ENCODE results near the gene KRT27. TPM values are rescaled to one million over a fixed set of nuclear protein-coding genes. Genes with fewer than 3 reads are reported as not detected.
A peak's percentile ranks its signal among the peaks of the same experiment; 100 is the strongest.

The KRT27 gene
- total RNA-seq, result not detected

GRCh38 chr17:40782450-40782849, at the start of gene KRT27:
TSS of gene KRT27 (minus strand) at chr17:40782550. CDS start at chr17:40782493, 57 bp downstream.
- Mint-ChIP-seq H3K36me3 (no peaks in the 10 kb centered on the region), H3K27me3 (peaks cover 26% of the 10 kb centered on the region), H3K27ac (no peak within 1 kb of the TSS), H3K4me1 (ENCODE audit: low read depth) (no peaks in the 10 kb centered on the region), H3K4me3 (no peak within 1 kb of the TSS), H3K9me3 (no peaks in the 10 kb centered on the region)
- intact Hi-C loops (cut with micrococcal nuclease), result no loop called here
- CTCF ChIA-PET, result no interaction called here
- DNase-seq, result no peak
- POLR2A ChIA-PET, result no interaction called here

- no peak for DNase-seq
- Mint-ChIP-seq H3K9me3 (no peaks in the 10 kb centered on the region), H3K36me3 (no peaks in the 10 kb centered on the region), H3K27me3 (peaks cover 2% of the 10 kb centered on the region), H3K4me3 (no peak overlapping the region), H3K4me1 (ENCODE audit: low read depth) (peaks cover 12% of the 10 kb centered on the region), H3K27ac (no peak overlapping the region)
- CTCF ChIA-PET, result interaction anchor here (2.1 kb wide), 1 partner anchor 833 kb away, joined by 7 read pairs; no protein-coding TSS in a partner anchor
- POLR2A ChIA-PET, result no interaction called here
- intact Hi-C loops (cut with micrococcal nuclease), result no loop called here
Observed at GRCh38 chr17:40830085-40830776, 47.9 kb upstream of the KRT27 start.

- Mint-ChIP-seq H3K4me3 (no peak overlapping the region), H3K4me1 (ENCODE audit: low read depth) (peaks cover 12% of the 10 kb centered on the region), H3K36me3 (no peaks in the 10 kb centered on the region), H3K9me3 (no peaks in the 10 kb centered on the region), H3K27me3 (peaks cover 2% of the 10 kb centered on the region), H3K27ac (no peak overlapping the region)
- POLR2A ChIA-PET, result interaction anchor here (1.0 kb wide), 1 partner anchor 9 kb away, joined by 5 read pairs; no protein-coding TSS in a partner anchor
- CTCF ChIA-PET, result interaction anchor here (0.6 kb wide), 1 partner anchor 10 kb away, joined by 3 read pairs; no protein-coding TSS in a partner anchor
- intact Hi-C loops (cut with micrococcal nuclease), result no loop called here
- no peak for DNase-seq
Observed at GRCh38 chr17:40828454-40829044, 46.2 kb upstream of the KRT27 start.

- peak; percentile 11 for DNase-seq
- intact Hi-C loops (cut with micrococcal nuclease), result no loop called here
- Mint-ChIP-seq H3K27me3 (peaks cover 2% of the 10 kb centered on the region), H3K4me3 (peak overlapping the region; percentile 45), H3K4me1 (ENCODE audit: low read depth) (peaks cover 10% of the 10 kb centered on the region), H3K27ac (peak overlapping the region; percentile 64), H3K36me3 (no peaks in the 10 kb centered on the region), H3K9me3 (no peaks in the 10 kb centered on the region)
- ChIA-PET CTCF (no interaction called here), POLR2A (interaction anchor here (1.0 kb wide), 1 partner anchor 9 kb away, joined by 5 read pairs; no protein-coding TSS in a partner anchor)
Observed at GRCh38 chr17:40827746-40828453, 45.5 kb upstream of the KRT27 start.

- Mint-ChIP-seq H3K27ac (no peak overlapping the region), H3K4me1 (ENCODE audit: low read depth) (peaks cover 10% of the 10 kb centered on the region), H3K4me3 (no peak overlapping the region), H3K36me3 (peaks cover 4% of the 10 kb centered on the region), H3K27me3 (peaks cover 6% of the 10 kb centered on the region), H3K9me3 (no peaks in the 10 kb centered on the region)
- intact Hi-C loops (cut with micrococcal nuclease), result no loop called here
- CTCF ChIA-PET, result interaction anchor here (0.6 to 1.2 kb wide), 2 partner anchors 19 to 497 kb away, joined by 3 read pairs; no protein-coding TSS in a partner anchor
- POLR2A ChIA-PET, result no interaction called here
- DNase-seq, result no peak
Observed at GRCh38 chr17:40825599-40825998, 43.2 kb upstream of the KRT27 start.

- ChIA-PET CTCF (interaction anchor here (1.2 kb wide), 1 partner anchor 18 kb away, joined by 3 read pairs; no protein-coding TSS in a partner anchor), POLR2A (no interaction called here)
- Mint-ChIP-seq H3K4me1 (ENCODE audit: low read depth) (peaks cover 21% of the 10 kb centered on the region), H3K27me3 (peaks cover 6% of the 10 kb centered on the region), H3K9me3 (no peaks in the 10 kb centered on the region), H3K4me3 (no peak overlapping the region), H3K27ac (no peak overlapping the region), H3K36me3 (peaks cover 6% of the 10 kb centered on the region)
- no peak for DNase-seq
- intact Hi-C loops (cut with micrococcal nuclease), result no loop called here
Observed at GRCh38 chr17:40824015-40824832, 41.9 kb upstream of the KRT27 start.

GRCh38 chr17:40822132-40822812, 39.9 kb upstream of the KRT27 start, which contains the start of gene KRT10:
TSS of gene KRT10 (minus strand) at chr17:40822614. CDS start at chr17:40822585, 29 bp downstream.
- no peak within 1 kb of the TSS for H3K27ac Mint-ChIP-seq
- peaks cover 6% of the 10 kb centered on the region for H3K27me3 Mint-ChIP-seq
- H3K4me3 Mint-ChIP-seq, result no peak within 1 kb of the TSS
- H3K4me1 Mint-ChIP-seq (ENCODE audit: low read depth), result peaks cover 15% of the 10 kb centered on the region
- no peaks in the 10 kb centered on the region for H3K9me3 Mint-ChIP-seq
- peaks cover 15% of the 10 kb centered on the region for H3K36me3 Mint-ChIP-seq
- CTCF ChIA-PET, result interaction anchor here (0.6 kb wide), 1 partner anchor 33 kb away, joined by 4 read pairs; no protein-coding TSS in a partner anchor
- intact Hi-C loops (cut with micrococcal nuclease), result no loop called here
- POLR2A ChIA-PET, result no interaction called here
- DNase-seq, result no peak

- DNase-seq, result no peak
- ChIA-PET CTCF (interaction anchor here (0.6 kb wide), 1 partner anchor 34 kb away, joined by 4 read pairs; no protein-coding TSS in a partner anchor), POLR2A (no interaction called here)
- Mint-ChIP-seq H3K4me1 (ENCODE audit: low read depth) (peaks cover 18% of the 10 kb centered on the region), H3K36me3 (peaks cover 21% of the 10 kb centered on the region), H3K27me3 (peaks cover 6% of the 10 kb centered on the region), H3K4me3 (no peak overlapping the region), H3K27ac (no peak overlapping the region), H3K9me3 (no peaks in the 10 kb centered on the region)
- intact Hi-C loops (cut with micrococcal nuclease), result no loop called here
Observed at GRCh38 chr17:40821536-40821935, 39.2 kb upstream of the KRT27 start.

GRCh38 chr17:40820228-40820838, 38.0 kb upstream of the KRT27 start:
- peaks cover 4% of the 10 kb centered on the region for H3K27me3 Mint-ChIP-seq
- peak overlapping the region; percentile 72 for H3K27ac Mint-ChIP-seq
- CTCF ChIA-PET, result interaction anchor here (2.4 kb wide), 1 partner anchor 842 kb away, joined by 10 read pairs; no protein-coding TSS in a partner anchor
- POLR2A ChIA-PET, result interaction anchor here (0.6 to 2.5 kb wide), 2 partner anchors 13 to 173 kb away, joined by 3 to 12 read pairs; partner anchors contain the start of gene SMARCE1
- H3K9me3 Mint-ChIP-seq, result no peaks in the 10 kb centered on the region
- H3K4me1 Mint-ChIP-seq (ENCODE audit: low read depth), result peaks cover 18% of the 10 kb centered on the region
- intact Hi-C loops (cut with micrococcal nuclease), result no loop called here
- H3K36me3 Mint-ChIP-seq, result peaks cover 21% of the 10 kb centered on the region
- DNase-seq, result peak; percentile 34
- H3K4me3 Mint-ChIP-seq, result peak overlapping the region; percentile 75

GRCh38 chr17:40819528-40820125, 37.3 kb upstream of the KRT27 start:
- Mint-ChIP-seq H3K4me3 (peak overlapping the region; percentile 75), H3K27me3 (peaks cover 6% of the 10 kb centered on the region), H3K9me3 (no peaks in the 10 kb centered on the region), H3K27ac (peak overlapping the region; percentile 72), H3K36me3 (peaks cover 21% of the 10 kb centered on the region), H3K4me1 (ENCODE audit: low read depth) (peaks cover 18% of the 10 kb centered on the region)
- ChIA-PET CTCF (interaction anchor here (0.7 to 2.4 kb wide), 6 partner anchors 37 to 869 kb away, joined by 3 to 13 read pairs (median 4); partner anchors contain the start of gene EIF1), POLR2A (interaction anchor here (0.6 to 2.5 kb wide), 3 partner anchors 8 to 172 kb away, joined by 3 to 12 read pairs (median 5); partner anchors contain the start of gene SMARCE1)
- no peak for DNase-seq
- intact Hi-C loops (cut with micrococcal nuclease), result loop anchor here (5.0 kb wide), 1 partner anchor 848 kb away; no protein-coding TSS in a partner anchor

All from activated CD4-positive, alpha-beta memory T cell treated with anti-CD3 and anti-CD28 coated beads for 36 hours (primary cell).